SK-N-SH (cell line): ENCODE data around the gene CRIP2. TPM values are rescaled to one million over a fixed set of nuclear protein-coding genes. Genes with fewer than 3 reads are reported as not detected.

ENCODE experiments used
- CTCF ChIA-PET: fragments of 300-600, 350-600 bp; formaldehyde crosslinking; extraction: SDS; loops from one replicate; lab custom pipeline; 2021; lab: Yijun Ruan, JAX
- POLR2A ChIA-PET: fragments of 350-600 bp; sonication (Branson Sonifier 250); formaldehyde crosslinking; extraction: SDS; loops from one replicate; lab custom pipeline; 2020; ENCODE audit warnings: antibody characterized with exemption, inconsistent platforms; lab: Yijun Ruan, JAX
- DNase-seq: peaks from one replicate; pipeline ENCODE4 v3.0.0; 2012
- H2AFZ ChIP-seq: fragments of 200-600 bp; sonication (generic); 2 replicates; pipeline ENCODE4 v1.8.1; 2016; ENCODE audit warnings: antibody characterized with exemption, mild to moderate bottlenecking, low read depth
- H3F3A ChIP-seq: fragments of 200-600 bp; sonication (generic); replicated peaks from 2 replicates; pipeline ENCODE3; 2016; ENCODE audit warnings: antibody characterized with exemption, mild to moderate bottlenecking; ENCODE audit not compliant: insufficient read depth
- H3K27ac ChIP-seq, 2 experiments: fragments of 200-500 bp in 1 of 2; fragments of 200-600 bp in 1 of 2; sonication (Bioruptor generic) in 1 of 2; sonication (generic), shearing (Covaris generic) in 1 of 2; 2 replicates each; pipeline versions ENCODE4 v1.5.1 to v1.6.1; 2014 to 2016; ENCODE audit warnings: low read depth in 2 of 2, inconsistent platforms in 1 of 2, low read length in 1 of 2, mild to moderate bottlenecking in 1 of 2, mixed read lengths in 1 of 2
- H3K27me3 ChIP-seq: fragments of 200-600 bp; sonication (generic), shearing (Covaris generic); 2 replicates; pipeline ENCODE4 v1.6.1; 2016; ENCODE audit warnings: mixed run types; ENCODE audit not compliant: insufficient read depth
- H3K36me3 ChIP-seq, 2 experiments: fragments of 200-500 bp in 1 of 2; fragments of 200-600 bp in 1 of 2; sonication (Bioruptor generic) in 1 of 2; sonication (generic) in 1 of 2; replicated peaks in 1 of 2; 2 replicates each; pipeline versions ENCODE3 to v1.5.1; 2014 to 2016; ENCODE audit warnings: low read length in 1 of 2, mild to moderate bottlenecking in 1 of 2; ENCODE audit not compliant: insufficient read depth in 2 of 2, control insufficient read depth in 1 of 2
- H3K4me1 ChIP-seq, 2 experiments: fragments of 200-500 bp in 1 of 2; fragments of 200-600 bp in 1 of 2; sonication (Bioruptor generic) in 1 of 2; sonication (generic), shearing (Covaris generic) in 1 of 2; 2 replicates each; pipeline versions ENCODE4 v1.5.1 to v1.6.1; 2014 to 2016; ENCODE audit warnings: low read depth in 1 of 2, low read length in 1 of 2, mixed run types in 1 of 2; ENCODE audit not compliant: insufficient read depth in 2 of 2, control insufficient read depth in 1 of 2
- H3K4me2 ChIP-seq: fragments of 200-600 bp; sonication (generic), shearing (Covaris generic); 2 replicates; pipeline ENCODE4 v1.6.1; 2017; ENCODE audit warnings: mixed run types
- H3K4me3 ChIP-seq, 2 experiments: fragments of 200-500 bp in 1 of 2; fragments of 200-600 bp in 1 of 2; sonication (Bioruptor generic) in 1 of 2; sonication (generic), shearing (Covaris generic) in 1 of 2; 2 replicates each; pipeline versions ENCODE4 v1.5.1 to v1.8.1; 2014 to 2016; ENCODE audit warnings: low read depth in 2 of 2, inconsistent platforms in 1 of 2, low read length in 1 of 2, mild to moderate bottlenecking in 1 of 2, mixed read lengths in 1 of 2, moderate library complexity in 1 of 2
- H3K79me2 ChIP-seq: fragments of 200-600 bp; sonication (generic); 2 replicates; pipeline ENCODE4 v1.8.1; 2017; ENCODE audit warnings: mild to moderate bottlenecking; ENCODE audit not compliant: insufficient read depth
- H3K9ac ChIP-seq: fragments of 200-600 bp; sonication (generic); 2 replicates; pipeline ENCODE4 v1.6.1; 2017; ENCODE audit warnings: mixed run types
- H3K9me2 ChIP-seq: fragments of 200-600 bp; sonication (generic); 2 replicates; pipeline ENCODE4 v1.6.1; 2017; ENCODE audit warnings: mixed run types
- H3K9me3 ChIP-seq: fragments of 200-600 bp; sonication (generic); 2 replicates; pipeline ENCODE4 v1.6.1; 2017; ENCODE audit warnings: mixed run types, mild to moderate bottlenecking, moderate library complexity
- H4K20me1 ChIP-seq: fragments of 200-600 bp; sonication (generic); 2 replicates; pipeline ENCODE4 v1.6.1; 2017; ENCODE audit warnings: mild to moderate bottlenecking, mixed run types; ENCODE audit not compliant: insufficient read depth
- EP300 ChIP-seq, 2 experiments: IDR thresholded peaks; 2 replicates each; pipeline versions ENCODE4 v1.4.0 to v1.6.1; 2012; ENCODE audit warnings: borderline replicate concordance in 1 of 2, low read depth in 1 of 2, low read length in 1 of 2
- FOXM1 ChIP-seq: IDR thresholded peaks from 2 replicates; pipeline ENCODE4 v1.4.0; 2012; ENCODE audit warnings: low read depth, mild to moderate bottlenecking
- GATA2 ChIP-seq: sonication (generic); formaldehyde crosslinking; IDR thresholded peaks from 2 replicates; pipeline ENCODE4 v1.5.0; 2020; ENCODE audit warnings: mild to moderate bottlenecking, missing genetic modification reagents
- MXI1 ChIP-seq: IDR thresholded peaks from 2 replicates; pipeline ENCODE4 v1.6.1; 2012; ENCODE audit warnings: mild to moderate bottlenecking, low read depth, low read length, improper control_type of control experiment
- NRF1 ChIP-seq: IDR thresholded peaks from 2 replicates; pipeline ENCODE4 v1.6.1; 2012; ENCODE audit warnings: low read depth, mild to moderate bottlenecking, low read length
- POLR2AphosphoS5 ChIP-seq: IDR thresholded peaks from 2 replicates; pipeline ENCODE4 v1.6.1; 2012; ENCODE audit warnings: low read depth, low read length
- RAD21 ChIP-seq: IDR thresholded peaks from 2 replicates; pipeline ENCODE4 v1.6.1; 2012; ENCODE audit warnings: mild to moderate bottlenecking, low read length
- RCOR1 ChIP-seq: fragments of 150-350 bp; IDR thresholded peaks from 2 replicates; pipeline ENCODE4 v1.6.1; 2017; ENCODE audit warnings: antibody characterized with exemption, low read length
- REST ChIP-seq: IDR thresholded peaks from 2 replicates; pipeline ENCODE4 v1.6.1; 2012; ENCODE audit warnings: mild to moderate bottlenecking, low read depth, low read length, moderate library complexity
- SIN3A ChIP-seq: IDR thresholded peaks from 2 replicates; pipeline ENCODE4 v1.6.1; 2012; ENCODE audit warnings: low read depth, mild to moderate bottlenecking, low read length, moderate library complexity, borderline replicate concordance
- SMC3 ChIP-seq: IDR thresholded peaks from 2 replicates; pipeline ENCODE4 v1.6.1; 2012; ENCODE audit warnings: low read depth, low read length, improper control_type of control experiment
- TCF12 ChIP-seq: IDR thresholded peaks from 2 replicates; pipeline ENCODE4 v1.4.0; 2012
- TEAD4 ChIP-seq: IDR thresholded peaks from 2 replicates; pipeline ENCODE4 v1.4.0; 2012; ENCODE audit warnings: mild to moderate bottlenecking, borderline replicate concordance; ENCODE audit not compliant: insufficient read depth
- WGBS: methylation state at CpG from one replicate; pipeline ENCODE4 v1.1.6; 2017; ENCODE audit warnings: low lambda C conversion rate; 5-methylcytosine and 5-hydroxymethylcytosine counted together
- polyA plus RNA-seq, 3 experiments: library from polyadenylated mRNA; depleted of rRNA; stranded (reverse); fragments of >200 nt; gene quantifications; 2 replicates each; pipeline ENCODE4 v1.2.3, GENCODE V29; 2012

The CRIP2 gene
- polyA plus RNA-seq (2012; rRNA removed) = 219 and 335 TPM in 2 replicates
- polyA plus RNA-seq (2012; cell fraction: cytosol; rRNA removed) = 154 and 228 TPM in 2 replicates
- polyA plus RNA-seq (2012; cell fraction: nucleus; rRNA removed) = 326 and 608 TPM in 2 replicates

GRCh38 chr14:105474483-105475268 is at the start of gene CRIP2:
CRIP2 (plus strand) TSS chr14:105474821; CDS start chr14:105474863, 42 bp downstream.
- H3K9me3 ChIP-seq = no peaks in the 10 kb centered on the region
- H4K20me1 ChIP-seq = peaks cover 6% of the 10 kb centered on the region; the same call in 1 of the 2 replicates
- H2AFZ ChIP-seq = no peak within 1 kb of the TSS
- peak within 1 kb of the TSS; percentile 99 for H3K9ac ChIP-seq
- ChIA-PET POLR2A (no interaction called here), CTCF (interaction anchor here (0.9 to 8.1 kb wide), 4 partner anchors 9 to 51 kb away, joined by 3 to 137 read pairs (median 31); partner anchors contain the start of genes CRIP1 and TEDC1)
- H3K27ac ChIP-seq = peak within 1 kb of the TSS; percentile 89 to 99
- peaks cover 0 to 7% of the 10 kb centered on the region in 2 experiments for H3K36me3 ChIP-seq
- H3K79me2 ChIP-seq = peaks cover 32% of the 10 kb centered on the region
- no peaks in the 10 kb centered on the region for H3K9me2 ChIP-seq
- peak within 1 kb of the TSS; percentile 92 to 96 for H3K4me3 ChIP-seq
- H3K4me2 ChIP-seq = peak within 1 kb of the TSS; percentile 96
- H3K27me3 ChIP-seq = no peaks in the 10 kb centered on the region
- TF ChIP-seq GATA2 (CRISPR knock-in tag) (no peak), MXI1 (peak; percentile 3; the same call in 1 of the 2 replicates), RAD21 (no peak), EP300 (IDR thresholded peaks at IDR 0.05; ENCODE audit: borderline replicate concordance in 1 of 2, low read depth in 1 of 2, low read length in 1 of 2) (no peak)
- WGBS = 0% methylated on average over 13 of the region's 118 CpGs
- peaks cover 13% of the 10 kb centered on the region for H3F3A ChIP-seq
- peaks cover 18 to 58% of the 10 kb centered on the region in 2 experiments; a peak in 3 of 4 replicates for H3K4me1 ChIP-seq
- DNase-seq = peak; percentile 91

GRCh38 chr14:105424861-105425260 is 49.8 kb upstream of the CRIP2 start:
- Histone ChIP-seq H2AFZ (no peak overlapping the region), H3K4me1 (peaks cover 8 to 32% of the 10 kb centered on the region in 2 experiments; a peak in 3 of 4 replicates), H4K20me1 (peaks cover 72% of the 10 kb centered on the region), H3K4me3 (no peak overlapping the region), H3K27ac (no peak overlapping the region; a peak in 1 of 4 replicates), H3K4me2 (no peak overlapping the region), H3K9me3 (no peaks in the 10 kb centered on the region), H3K36me3 (peaks cover 6 to 7% of the 10 kb centered on the region in 2 experiments), H3K27me3 (no peaks in the 10 kb centered on the region), H3K79me2 (peaks cover 97% of the 10 kb centered on the region), H3F3A (peaks cover 11% of the 10 kb centered on the region), H3K9ac (no peak overlapping the region), H3K9me2 (no peaks in the 10 kb centered on the region)
- ChIA-PET CTCF (interaction anchor here (1.3 to 1.7 kb wide), 2 partner anchors 48 to 56 kb away, joined by 3 to 4 read pairs; no protein-coding TSS in a partner anchor), POLR2A (no interaction called here)
- 98% methylated on average over 7 of the region's 12 CpGs for WGBS
- DNase-seq = no peak
- TF ChIP-seq TCF12 (no peak), REST (no peak), EP300 (IDR thresholded peaks at IDR 0.05; ENCODE audit: borderline replicate concordance in 1 of 2, low read depth in 1 of 2, low read length in 1 of 2) (no peak), POLR2AphosphoS5 (no peak), TEAD4 (no peak), RCOR1 (no peak), RAD21 (no peak), SIN3A (no peak), NRF1 (no peak), FOXM1 (no peak), SMC3 (no peak)
